GM23338 (cell line): ENCODE results near the gene CHIC2. TPM values are rescaled to one million over a fixed set of nuclear protein-coding genes. Genes with fewer than 3 reads are reported as not detected.

Experiments
- ATAC-seq: fragments of 200-7000 bp; cut with Tn5 transposase; 3 replicates; pipeline ENCODE4 v1.9.1; 2020
- DNase-seq: peaks from one replicate; pipeline ENCODE4 v3.0.0-alpha.2; 2015; ENCODE audit warnings: low spot score
- H2AFZ ChIP-seq: fragments of 200-600 bp; sonication (generic); 2 replicates; pipeline ENCODE4 v1.8.0; 2016; ENCODE audit warnings: antibody characterized with exemption, mild to moderate bottlenecking, moderate library complexity
- H3F3A ChIP-seq: fragments of 200-600 bp; sonication (generic); replicated peaks from 2 replicates; pipeline ENCODE4 v1.8.0; 2017; ENCODE audit warnings: antibody characterized with exemption, mixed run types, low read depth
- H3K27ac ChIP-seq: fragments of 200-600 bp; sonication (generic); 2 replicates; pipeline ENCODE4 v1.6.1; 2016; ENCODE audit warnings: low read depth
- H3K27me3 ChIP-seq: fragments of 200-600 bp; sonication (generic); 2 replicates; pipeline ENCODE4 v1.8.0; 2016; ENCODE audit warnings: mild to moderate bottlenecking, mixed run types, moderate library complexity; ENCODE audit not compliant: insufficient read depth
- H3K36me3 ChIP-seq: fragments of 200-600 bp; sonication (generic); 2 replicates; pipeline ENCODE4 v1.8.0; 2016; ENCODE audit warnings: mild to moderate bottlenecking; ENCODE audit not compliant: insufficient read depth
- H3K4me1 ChIP-seq: fragments of 200-600 bp; sonication (generic); 2 replicates; pipeline ENCODE4 v1.8.0; 2016; ENCODE audit warnings: mild to moderate bottlenecking, moderate library complexity; ENCODE audit not compliant: insufficient read depth
- H3K4me2 ChIP-seq: fragments of 200-600 bp; sonication (generic); 2 replicates; pipeline ENCODE4 v1.7.1; 2017; ENCODE audit warnings: mixed run types
- H3K4me3 ChIP-seq: fragments of 200-600 bp; sonication (generic); 2 replicates; pipeline ENCODE4 v1.6.1; 2016; ENCODE audit warnings: mixed run types
- H3K79me2 ChIP-seq: fragments of 200-600 bp; sonication (generic); replicated peaks from 2 replicates; pipeline ENCODE4 v1.8.0; 2017; ENCODE audit warnings: mild to moderate bottlenecking; ENCODE audit not compliant: insufficient read depth
- H3K9me2 ChIP-seq: fragments of 200-600 bp; sonication (generic); 2 replicates; pipeline ENCODE4 v1.8.0; 2017; ENCODE audit not compliant: insufficient read depth
- H4K20me1 ChIP-seq: fragments of 200-600 bp; sonication (generic); replicated peaks from 2 replicates; pipeline ENCODE4 v1.8.0; 2017; ENCODE audit warnings: mild to moderate bottlenecking; ENCODE audit not compliant: insufficient read depth
- H3K27ac Mint-ChIP-seq: 2 replicates; pipeline ENCODE4 v1.8.0; 2020; ENCODE audit warnings: inconsistent platforms, mild to moderate bottlenecking, moderate library complexity, mixed read lengths
- H3K27me3 Mint-ChIP-seq: 3 replicates; pipeline ENCODE4 v1.8.0; 2022; ENCODE audit warnings: low read depth, mild to moderate bottlenecking, moderate library complexity, mixed read lengths, inconsistent platforms; ENCODE audit not compliant: insufficient read depth, poor library complexity
- H3K36me3 Mint-ChIP-seq: 3 replicates; pipeline ENCODE4 v1.8.0; 2021; ENCODE audit warnings: low read depth, mild to moderate bottlenecking, inconsistent platforms, moderate library complexity, mixed read lengths
- H3K4me1 Mint-ChIP-seq: 3 replicates; pipeline ENCODE4 v1.8.0; 2020; ENCODE audit warnings: mild to moderate bottlenecking, inconsistent platforms, mixed read lengths
- H3K4me3 Mint-ChIP-seq: 3 replicates; pipeline ENCODE4 v1.8.0; 2021; ENCODE audit warnings: moderate library complexity, mild to moderate bottlenecking, inconsistent platforms, mixed read lengths
- H3K9me3 Mint-ChIP-seq: 3 replicates; pipeline ENCODE4 v1.8.0; 2020; ENCODE audit warnings: moderate library complexity, mild to moderate bottlenecking, inconsistent platforms, mixed read lengths
- CREB1 ChIP-seq: fragments of 250-450 bp; sonication (Bioruptor Pico); IDR thresholded peaks from 2 replicates; pipeline ENCODE4 v1.5.0; 2020; ENCODE audit warnings: low read depth, mild to moderate bottlenecking, moderate library complexity
- CTCF ChIP-seq, 2 experiments: fragments of 200-600 bp in 1 of 2; sonication (generic) in 1 of 2; conservative IDR thresholded peaks; 2 replicates each; pipeline versions ENCODE4 v1.5.1 to v1.6.1; 2016 to 2017; ENCODE audit warnings: antibody characterized with exemption in 2 of 2, low read depth in 2 of 2, mild to moderate bottlenecking in 2 of 2, moderate library complexity in 1 of 2
- EZH2 ChIP-seq: fragments of 200-600 bp; sonication (generic); IDR thresholded peaks from one replicate; pipeline ENCODE4 v1.8.0; 2017; ENCODE audit warnings: antibody characterized with exemption, mild to moderate bottlenecking, low read depth; ENCODE audit not compliant: unreplicated experiment
- EZH2phosphoT487 ChIP-seq: fragments of 200-600 bp; sonication (generic); IDR thresholded peaks from one replicate; pipeline ENCODE4 v1.8.1; 2018; ENCODE audit warnings: antibody characterized with exemption; ENCODE audit not compliant: unreplicated experiment
- JUNB ChIP-seq: IDR thresholded peaks from one replicate; pipeline ENCODE4 v1.6.1; 2016; ENCODE audit warnings: antibody characterized with exemption; ENCODE audit not compliant: unreplicated experiment
- NANOG ChIP-seq: IDR thresholded peaks from 2 replicates; pipeline ENCODE4 v1.6.1; 2016; ENCODE audit warnings: antibody characterized with exemption, borderline replicate concordance
- POLR2AphosphoS5 ChIP-seq: IDR thresholded peaks from 2 replicates; pipeline ENCODE4 v1.6.1; 2016; ENCODE audit warnings: antibody characterized with exemption, low read depth
- STAT1 ChIP-seq: IDR thresholded peaks from one replicate; pipeline ENCODE4 v1.6.1; 2016; ENCODE audit warnings: antibody characterized with exemption; ENCODE audit not compliant: unreplicated experiment
- ZNF114 ChIP-seq: fragments of 250-450 bp; sonication (Bioruptor Pico); IDR thresholded peaks from 2 replicates; pipeline ENCODE4 v1.5.0; 2020; ENCODE audit warnings: mild to moderate bottlenecking, moderate library complexity
- ZNF331 ChIP-seq: fragments of 250-450 bp; sonication (Bioruptor Pico); IDR thresholded peaks from 2 replicates; pipeline ENCODE4 v1.5.0; 2020; ENCODE audit warnings: low read depth, mild to moderate bottlenecking, moderate library complexity
- ZNF462 ChIP-seq: fragments of 250-450 bp; sonication (Bioruptor Pico); IDR thresholded peaks from 2 replicates; pipeline ENCODE4 v1.5.0; 2020; ENCODE audit warnings: mild to moderate bottlenecking, moderate library complexity
- polyA plus RNA-seq: library from polyadenylated mRNA; unstranded; fragments of >200 nt; fragmentation: Nextera tagmentation; extraction: Ambion mirVana; gene quantifications from 2 replicates; pipeline ENCODE4 v1.2.1, GENCODE V29; 2016
- total RNA-seq: library from RNA; depleted of rRNA; stranded (reverse); fragments of >200 nt; shearing (Covaris generic); gene quantifications from 2 replicates; pipeline ENCODE4 v1.2.3, GENCODE V29; 2014
- TF ChIP-seq, protein P1 (sequence below): IDR thresholded peaks from 2 replicates; pipeline ENCODE4 v1.6.1; 2016; ENCODE audit warnings: antibody characterized with exemption
- TF ChIP-seq, protein P2 (sequence below): IDR thresholded peaks from one replicate; pipeline ENCODE4 v1.6.1; 2018; ENCODE audit warnings: antibody characterized with exemption; ENCODE audit not compliant: unreplicated experiment

The CHIC2 gene
- total and polyA plus RNA-seq, 2 experiments from 2014 or later: 17.2 to 18.3 TPM

- Mint-ChIP-seq H3K36me3 (no peaks in the 10 kb centered on the region), H3K4me1 (peaks cover 49% of the 10 kb centered on the region), H3K27me3 (peaks cover 71% of the 10 kb centered on the region), H3K4me3 (peak overlapping the region; percentile 76), H3K27ac (no peak overlapping the region), H3K9me3 (no peaks in the 10 kb centered on the region)
- DNase-seq (peak; percentile 63), ATAC-seq (peak; percentile 43)
- H3K27me3 ChIP-seq: peaks cover 93% of the 10 kb centered on the region
- no peak overlapping the region for H3K27ac ChIP-seq
- no peaks in the 10 kb centered on the region for H3K79me2 ChIP-seq
- TF ChIP-seq ZNF462 (no peak), CREB1 (no peak), ZNF114 (no peak), NANOG (no peak), EZH2phosphoT487 (peak; percentile 43), JUNB (no peak), STAT1 (no peak), POLR2AphosphoS5 (no peak), ZNF331 (CRISPR knock-in tag) (no peak), EZH2 (peak; percentile 43), CTCF (conservative IDR thresholded peaks at IDR 0.05; ENCODE audit: low read depth in 2 of 2) (no peak)
- TF ChIP-seq, protein P1, sequence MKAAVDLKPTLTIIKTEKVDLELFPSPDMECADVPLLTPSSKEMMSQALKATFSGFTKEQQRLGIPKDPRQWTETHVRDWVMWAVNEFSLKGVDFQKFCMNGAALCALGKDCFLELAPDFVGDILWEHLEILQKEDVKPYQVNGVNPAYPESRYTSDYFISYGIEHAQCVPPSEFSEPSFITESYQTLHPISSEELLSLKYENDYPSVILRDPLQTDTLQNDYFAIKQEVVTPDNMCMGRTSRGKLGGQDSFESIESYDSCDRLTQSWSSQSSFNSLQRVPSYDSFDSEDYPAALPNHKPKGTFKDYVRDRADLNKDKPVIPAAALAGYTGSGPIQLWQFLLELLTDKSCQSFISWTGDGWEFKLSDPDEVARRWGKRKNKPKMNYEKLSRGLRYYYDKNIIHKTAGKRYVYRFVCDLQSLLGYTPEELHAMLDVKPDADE: no peak
- TF ChIP-seq, protein P2, sequence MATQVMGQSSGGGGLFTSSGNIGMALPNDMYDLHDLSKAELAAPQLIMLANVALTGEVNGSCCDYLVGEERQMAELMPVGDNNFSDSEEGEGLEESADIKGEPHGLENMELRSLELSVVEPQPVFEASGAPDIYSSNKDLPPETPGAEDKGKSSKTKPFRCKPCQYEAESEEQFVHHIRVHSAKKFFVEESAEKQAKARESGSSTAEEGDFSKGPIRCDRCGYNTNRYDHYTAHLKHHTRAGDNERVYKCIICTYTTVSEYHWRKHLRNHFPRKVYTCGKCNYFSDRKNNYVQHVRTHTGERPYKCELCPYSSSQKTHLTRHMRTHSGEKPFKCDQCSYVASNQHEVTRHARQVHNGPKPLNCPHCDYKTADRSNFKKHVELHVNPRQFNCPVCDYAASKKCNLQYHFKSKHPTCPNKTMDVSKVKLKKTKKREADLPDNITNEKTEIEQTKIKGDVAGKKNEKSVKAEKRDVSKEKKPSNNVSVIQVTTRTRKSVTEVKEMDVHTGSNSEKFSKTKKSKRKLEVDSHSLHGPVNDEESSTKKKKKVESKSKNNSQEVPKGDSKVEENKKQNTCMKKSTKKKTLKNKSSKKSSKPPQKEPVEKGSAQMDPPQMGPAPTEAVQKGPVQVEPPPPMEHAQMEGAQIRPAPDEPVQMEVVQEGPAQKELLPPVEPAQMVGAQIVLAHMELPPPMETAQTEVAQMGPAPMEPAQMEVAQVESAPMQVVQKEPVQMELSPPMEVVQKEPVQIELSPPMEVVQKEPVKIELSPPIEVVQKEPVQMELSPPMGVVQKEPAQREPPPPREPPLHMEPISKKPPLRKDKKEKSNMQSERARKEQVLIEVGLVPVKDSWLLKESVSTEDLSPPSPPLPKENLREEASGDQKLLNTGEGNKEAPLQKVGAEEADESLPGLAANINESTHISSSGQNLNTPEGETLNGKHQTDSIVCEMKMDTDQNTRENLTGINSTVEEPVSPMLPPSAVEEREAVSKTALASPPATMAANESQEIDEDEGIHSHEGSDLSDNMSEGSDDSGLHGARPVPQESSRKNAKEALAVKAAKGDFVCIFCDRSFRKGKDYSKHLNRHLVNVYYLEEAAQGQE: no peak
- peak overlapping the region; percentile 60 for H2AFZ ChIP-seq
- H3K4me2 ChIP-seq: peak overlapping the region; percentile 93
- H3F3A ChIP-seq: peaks cover 33% of the 10 kb centered on the region
- H3K4me1 ChIP-seq: peaks cover 50% of the 10 kb centered on the region
- H3K36me3 ChIP-seq: no peaks in the 10 kb centered on the region
- peaks cover 7% of the 10 kb centered on the region; the same call in 1 of the 2 replicates for H4K20me1 ChIP-seq
- H3K4me3 ChIP-seq: peak overlapping the region; percentile 68
- H3K9me2 ChIP-seq: peaks cover 6% of the 10 kb centered on the region; the same call in 1 of the 2 replicates
Measured at GRCh38 chr4:54091637-54092404, 27.4 kb upstream of the CHIC2 start.
